NCI-H2107 (cell line): ENCODE measurements around the gene HDAC6.

Experiments used
- DNase-seq: peaks from one replicate; lab custom pipeline; 2025; lab: John Stamatoyannopoulos, UW

Gene HDAC6

GRCh38 chrX:48801280-48802088 lies at the start of gene HDAC6:
Gene HDAC6, plus strand, starts transcription at chrX:48802067. Its CDS starts 626 bp downstream, at chrX:48802693.
- DNase-seq: peak; percentile 100

- DNase-seq: no peak
Observed at GRCh38 chrX:48752498-48752897, 49.4 kb upstream of the HDAC6 start.

GRCh38 chrX:48753708-48754228 lies 48.1 kb upstream of the HDAC6 start:
- DNase-seq: no peak

GRCh38 chrX:48754238-48754637 lies 47.6 kb upstream of the HDAC6 start:
- no peak for DNase-seq

GRCh38 chrX:48761674-48762471 lies 40.0 kb upstream of the HDAC6 start, which contains the start of gene GLOD5:
Gene GLOD5, plus strand, starts transcription at chrX:48761747. Its CDS starts 44 bp downstream, at chrX:48761791.
- peak; percentile 71 for DNase-seq

- DNase-seq: no peak
Observed at GRCh38 chrX:48769230-48769629, 32.6 kb upstream of the HDAC6 start.

- no peak for DNase-seq
Observed at GRCh38 chrX:48770296-48770695, 31.6 kb upstream of the HDAC6 start.

GRCh38 chrX:48772602-48773001 lies 29.3 kb upstream of the HDAC6 start:
- no peak for DNase-seq

- DNase-seq: no peak
Observed at GRCh38 chrX:48776818-48777439, 24.9 kb upstream of the HDAC6 start.

GRCh38 chrX:48779399-48779798 lies 22.5 kb upstream of the HDAC6 start:
- DNase-seq: no peak

GRCh38 chrX:48781705-48782104 lies 20.2 kb upstream of the HDAC6 start:
- DNase-seq: no peak

- DNase-seq: no peak
Observed at GRCh38 chrX:48782216-48782615, 19.7 kb upstream of the HDAC6 start.

- no peak for DNase-seq
Observed at GRCh38 chrX:48782795-48783194, 19.1 kb upstream of the HDAC6 start.

- no peak for DNase-seq
Observed at GRCh38 chrX:48784726-48785125, 17.1 kb upstream of the HDAC6 start.

- no peak for DNase-seq
Observed at GRCh38 chrX:48785186-48785539, 16.7 kb upstream of the HDAC6 start.

GRCh38 chrX:48785540-48786214 lies 16.2 kb upstream of the HDAC6 start:
- DNase-seq: no peak

GRCh38 chrX:48786341-48786800 lies 15.5 kb upstream of the HDAC6 start, which contains the start of gene GATA1:
Gene GATA1, plus strand, starts transcription at chrX:48786590. Its CDS starts 4,520 bp downstream, at chrX:48791110.
- no peak for DNase-seq

GRCh38 chrX:48786825-48787504 lies 14.9 kb upstream of the HDAC6 start:
- no peak for DNase-seq

GRCh38 chrX:48787505-48788443 lies 14.1 kb upstream of the HDAC6 start:
- DNase-seq: no peak
